OCI-LY1 (cell line): ENCODE measurements around the gene TPRG1.
A peak's percentile ranks its signal among the peaks of the same experiment; 100 is the strongest.

Source experiments
- EZH2 ChIP-seq: fragments of 200-600 bp; sonication (generic), shearing (Covaris generic); IDR thresholded peaks from 2 replicates; pipeline ENCODE4 v1.8.0; 2017; ENCODE audit warnings: borderline replicate concordance, mixed run types, mild to moderate bottlenecking, antibody characterized with exemption, low read length, moderate library complexity, mixed read lengths
- TF ChIP-seq, protein P1 (sequence below): fragments of 200-600 bp; sonication (generic), shearing (Covaris generic); IDR thresholded peaks from 2 replicates; pipeline ENCODE4 v1.5.1; 2017; ENCODE audit warnings: mild to moderate bottlenecking, antibody characterized with exemption, low read length, moderate library complexity, mixed read lengths

DNA sequence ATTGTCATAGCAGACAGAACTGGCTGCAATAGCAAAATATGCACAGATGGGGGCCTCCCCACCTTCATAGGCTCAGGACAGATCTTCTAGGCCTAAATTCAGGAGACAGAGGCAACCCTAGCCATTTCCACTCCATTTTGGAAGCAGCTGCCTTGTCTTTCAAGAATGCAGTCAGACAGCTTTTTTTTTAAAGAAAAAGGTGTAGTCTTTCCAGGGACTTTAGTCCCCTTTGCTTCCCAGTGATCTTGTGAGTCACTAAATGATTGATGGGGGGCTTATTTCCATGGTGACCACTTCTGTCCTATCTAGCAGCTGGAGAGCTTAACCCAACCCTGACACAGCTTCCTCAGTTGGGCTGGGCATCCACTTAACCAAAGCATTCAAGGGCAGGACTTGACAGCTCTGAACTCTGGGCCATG, 165.9 kb downstream of the TPRG1 start:
- TF ChIP-seq, protein P1, sequence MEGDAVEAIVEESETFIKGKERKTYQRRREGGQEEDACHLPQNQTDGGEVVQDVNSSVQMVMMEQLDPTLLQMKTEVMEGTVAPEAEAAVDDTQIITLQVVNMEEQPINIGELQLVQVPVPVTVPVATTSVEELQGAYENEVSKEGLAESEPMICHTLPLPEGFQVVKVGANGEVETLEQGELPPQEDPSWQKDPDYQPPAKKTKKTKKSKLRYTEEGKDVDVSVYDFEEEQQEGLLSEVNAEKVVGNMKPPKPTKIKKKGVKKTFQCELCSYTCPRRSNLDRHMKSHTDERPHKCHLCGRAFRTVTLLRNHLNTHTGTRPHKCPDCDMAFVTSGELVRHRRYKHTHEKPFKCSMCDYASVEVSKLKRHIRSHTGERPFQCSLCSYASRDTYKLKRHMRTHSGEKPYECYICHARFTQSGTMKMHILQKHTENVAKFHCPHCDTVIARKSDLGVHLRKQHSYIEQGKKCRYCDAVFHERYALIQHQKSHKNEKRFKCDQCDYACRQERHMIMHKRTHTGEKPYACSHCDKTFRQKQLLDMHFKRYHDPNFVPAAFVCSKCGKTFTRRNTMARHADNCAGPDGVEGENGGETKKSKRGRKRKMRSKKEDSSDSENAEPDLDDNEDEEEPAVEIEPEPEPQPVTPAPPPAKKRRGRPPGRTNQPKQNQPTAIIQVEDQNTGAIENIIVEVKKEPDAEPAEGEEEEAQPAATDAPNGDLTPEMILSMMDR = peak; percentile 10; the same call in 1 of the 2 replicates
- TF ChIP-seq EZH2 = no peak
